H9 (cell line): ENCODE results near the gene SLC38A5. TPM values are rescaled to one million over a fixed set of nuclear protein-coding genes. Genes with fewer than 3 reads are reported as not detected.

Experiments used
- DNase-seq: peaks from one replicate; pipeline ENCODE4 v3.0.0-alpha.2; 2017
- H2AFZ ChIP-seq: one replicate; pipeline ENCODE4 v1.6.1; 2013; ENCODE audit warnings: mild to moderate bottlenecking, low read length, control low read depth, moderate library complexity
- H2AK5ac ChIP-seq: 2 replicates; pipeline ENCODE4 v1.6.1; 2013; ENCODE audit warnings: low read length, control low read depth, mixed read lengths; ENCODE audit not compliant: insufficient read length
- H2BK120ac ChIP-seq: one replicate; pipeline ENCODE4 v1.6.1; 2013; ENCODE audit warnings: low read depth, mild to moderate bottlenecking, low read length, control low read depth, inconsistent platforms; ENCODE audit not compliant: poor library complexity, severe bottlenecking
- H2BK12ac ChIP-seq: 2 replicates; pipeline ENCODE4 v1.6.1; 2013; ENCODE audit warnings: low read length, control low read depth, mixed read lengths, low read depth; ENCODE audit not compliant: insufficient read length
- H2BK15ac ChIP-seq: 2 replicates; pipeline ENCODE4 v1.6.1; 2013; ENCODE audit warnings: low read depth, low read length, control low read depth
- H2BK20ac ChIP-seq: one replicate; pipeline ENCODE4 v1.6.1; 2013; ENCODE audit warnings: low read depth, mild to moderate bottlenecking, low read length, control low read depth, inconsistent platforms; ENCODE audit not compliant: poor library complexity, severe bottlenecking
- H2BK5ac ChIP-seq: 2 replicates; pipeline ENCODE4 v1.6.1; 2013; ENCODE audit warnings: low read length, control low read depth, mixed read lengths; ENCODE audit not compliant: insufficient read length
- H3K14ac ChIP-seq: 2 replicates; pipeline ENCODE4 v1.6.1; 2013; ENCODE audit warnings: low read length, control low read depth; ENCODE audit not compliant: insufficient read depth
- H3K18ac ChIP-seq: 2 replicates; pipeline ENCODE4 v1.6.1; 2013; ENCODE audit warnings: low read depth, mild to moderate bottlenecking, mixed read lengths, low read length, control low read depth; ENCODE audit not compliant: insufficient read length
- H3K23ac ChIP-seq: 2 replicates; pipeline ENCODE4 v1.6.1; 2013; ENCODE audit warnings: low read length, control low read depth, mixed read lengths, low read depth; ENCODE audit not compliant: insufficient read length
- H3K23me2 ChIP-seq: 2 replicates; pipeline ENCODE4 v1.6.1; 2013; ENCODE audit warnings: low read depth, mild to moderate bottlenecking, mixed read lengths, low read length, control low read depth; ENCODE audit not compliant: insufficient read length, poor library complexity, severe bottlenecking
- H3K27ac ChIP-seq: 2 replicates; pipeline ENCODE4 v1.5.1; 2013; ENCODE audit warnings: low read length, control low read depth, mixed read lengths, low read depth; ENCODE audit not compliant: insufficient read length
- H3K27me3 ChIP-seq: 2 replicates; pipeline ENCODE4 v1.6.1; 2013; ENCODE audit warnings: low read length, control low read depth, inconsistent platforms; ENCODE audit not compliant: insufficient read depth
- H3K4ac ChIP-seq: 2 replicates; pipeline ENCODE4 v1.6.1; 2013; ENCODE audit warnings: low read depth, mild to moderate bottlenecking, control low read depth, inconsistent platforms, low read length, moderate library complexity
- H3K4me1 ChIP-seq: 2 replicates; pipeline ENCODE4 v1.6.1; 2013; ENCODE audit warnings: low read length, control low read depth, inconsistent platforms; ENCODE audit not compliant: insufficient read depth
- H3K4me2 ChIP-seq: 2 replicates; pipeline ENCODE4 v1.6.1; 2013; ENCODE audit warnings: low read length, control low read depth, mixed read lengths; ENCODE audit not compliant: insufficient read length, insufficient read depth
- H3K56ac ChIP-seq: 2 replicates; pipeline ENCODE4 v1.6.1; 2013; ENCODE audit warnings: low read depth, mild to moderate bottlenecking, mixed read lengths, low read length, control low read depth; ENCODE audit not compliant: insufficient read length
- H3K79me1 ChIP-seq: 2 replicates; pipeline ENCODE4 v1.6.1; 2013; ENCODE audit warnings: low read depth, mild to moderate bottlenecking, moderate library complexity, low read length, control low read depth, inconsistent platforms; ENCODE audit not compliant: insufficient read depth, poor library complexity, severe bottlenecking
- H3K79me2 ChIP-seq: 2 replicates; pipeline ENCODE4 v1.6.1; 2013; ENCODE audit warnings: low read length, control low read depth, inconsistent platforms; ENCODE audit not compliant: insufficient read depth
- H3K9ac ChIP-seq: 2 replicates; pipeline ENCODE4 v1.6.1; 2013; ENCODE audit warnings: low read length, control low read depth, mixed read lengths; ENCODE audit not compliant: insufficient read length; ENCODE audit errors: extremely low read depth
- H3K9me3 ChIP-seq: one replicate; pipeline ENCODE4 v1.6.1; 2013; ENCODE audit warnings: low read depth, low read length, inconsistent platforms; ENCODE audit not compliant: control insufficient read depth
- H3T11ph ChIP-seq: one replicate; pipeline ENCODE4 v1.6.1; 2013; ENCODE audit warnings: mild to moderate bottlenecking, low read length, control low read depth, inconsistent platforms
- H4K20me1 ChIP-seq: one replicate; pipeline ENCODE4 v1.6.1; 2013; ENCODE audit not compliant: control insufficient read depth, insufficient read length, insufficient read depth
- H4K5ac ChIP-seq: 2 replicates; pipeline ENCODE4 v1.6.1; 2013; ENCODE audit warnings: low read depth, mild to moderate bottlenecking, mixed read lengths, low read length, control low read depth; ENCODE audit not compliant: insufficient read length
- H4K8ac ChIP-seq: replicated peaks from 2 replicates; pipeline ENCODE4 v1.6.1; 2013; ENCODE audit warnings: low read length, control low read depth, mixed read lengths, low read depth; ENCODE audit not compliant: insufficient read length
- H4K91ac ChIP-seq: 2 replicates; pipeline ENCODE4 v1.6.1; 2013; ENCODE audit warnings: low read depth, mild to moderate bottlenecking, moderate library complexity, mixed read lengths, low read length, control low read depth; ENCODE audit not compliant: insufficient read length
- H3K27ac Mint-ChIP-seq, 3 experiments: 2 replicates in 2 of 3; 3 replicates in 1 of 3; pipeline ENCODE4 v1.8.0; 2020 to 2021; ENCODE audit warnings: mixed read lengths in 3 of 3, mild to moderate bottlenecking in 1 of 3, moderate library complexity in 1 of 3
- H3K27me3 Mint-ChIP-seq: 2 replicates; pipeline ENCODE4 v1.8.0; 2021; ENCODE audit warnings: low read depth, mild to moderate bottlenecking, moderate library complexity, mixed read lengths
- H3K36me3 Mint-ChIP-seq, 3 experiments: 2 replicates in 2 of 3; 3 replicates in 1 of 3; pipeline ENCODE4 v1.8.0; 2020 to 2021; ENCODE audit warnings: low read depth in 3 of 3, mixed read lengths in 3 of 3; ENCODE audit not compliant: insufficient read depth in 1 of 3
- H3K4me1 Mint-ChIP-seq, 2 experiments: 2 replicates each; pipeline ENCODE4 v1.8.0; 2020; ENCODE audit warnings: mixed read lengths in 2 of 2
- H3K4me3 Mint-ChIP-seq, 2 experiments: 2 replicates in 1 of 2; 3 replicates in 1 of 2; pipeline ENCODE4 v1.8.0; 2020 to 2021; ENCODE audit warnings: mild to moderate bottlenecking in 2 of 2, mixed read lengths in 2 of 2, moderate library complexity in 1 of 2
- H3K9me3 Mint-ChIP-seq, 2 experiments: 2 replicates in 1 of 2; 3 replicates in 1 of 2; pipeline ENCODE4 v1.8.0; 2020; ENCODE audit warnings: mild to moderate bottlenecking in 2 of 2, mixed read lengths in 2 of 2, moderate library complexity in 1 of 2
- WGBS: extraction: QIAGEN DNeasy Blood & Tissue Kit; methylation state at CpG from one replicate; pipeline ENCODE4 v1.1.7; 2013; ENCODE audit warnings: missing lambda C conversion rate, low lambda C conversion rate, mixed read lengths; ENCODE audit not compliant: insufficient read length; ENCODE audit errors: extremely low coverage; 5-methylcytosine and 5-hydroxymethylcytosine counted together
- total RNA-seq: library from RNA; stranded (reverse); gene quantifications from 2 replicates; pipeline ENCODE4 v1.2.1, GENCODE V29; 2021
- TF ChIP-seq, protein P1 (sequence below): fragments of 200-600 bp; sonication (generic); conservative IDR thresholded peaks from 3 replicates; pipeline ENCODE4 v1.8.0; 2021; ENCODE audit warnings: antibody characterized with exemption, mild to moderate bottlenecking

SLC38A5 gene
- total RNA-seq, 1 experiment from 2014 or later, result 28.3 TPM

DNA sequence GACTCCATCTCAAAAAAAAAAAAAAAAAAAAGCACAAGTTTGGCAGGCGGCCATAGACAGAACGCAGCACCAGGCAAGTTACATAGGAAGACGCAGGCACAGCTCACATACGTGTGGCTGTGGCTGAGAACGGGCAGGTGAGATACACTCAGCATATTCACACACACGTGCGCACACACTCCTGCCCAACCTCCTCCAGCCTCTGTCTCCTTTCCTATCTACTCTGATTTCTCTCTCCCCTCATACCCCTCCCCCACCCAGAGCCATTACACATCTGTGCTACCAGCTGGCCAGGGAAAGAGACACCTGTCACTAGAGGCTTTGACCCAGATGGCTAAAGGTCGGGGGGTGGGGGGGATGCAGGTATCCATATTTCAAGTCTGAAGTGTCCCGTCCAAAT lies 2.2 kb upstream of the SLC38A5 start:
- Histone ChIP-seq H2BK120ac (no peak overlapping the region), H3K79me1 (no peaks in the 10 kb centered on the region), H2BK15ac (no peak overlapping the region), H3K23me2 (peaks cover 8% of the 10 kb centered on the region), H4K5ac (no peak overlapping the region), H3K9me3 (peaks cover 31% of the 10 kb centered on the region), H4K91ac (no peak overlapping the region), H4K8ac (no peak overlapping the region), H3K56ac (no peak overlapping the region), H2BK12ac (no peak overlapping the region), H3K18ac (no peak overlapping the region), H2AK5ac (no peak overlapping the region), H3K9ac (no peak overlapping the region), H2AFZ (no peak overlapping the region), H2BK20ac (no peak overlapping the region), H3K27ac (no peak overlapping the region), H4K20me1 (no peaks in the 10 kb centered on the region), H3K23ac (no peak overlapping the region), H3K27me3 (no peaks in the 10 kb centered on the region), H3K14ac (no peak overlapping the region), H3K79me2 (no peaks in the 10 kb centered on the region; the same call in 1 of the 2 replicates), H3K4ac (no peak overlapping the region), H2BK5ac (no peak overlapping the region), H3K4me1 (peaks cover 4% of the 10 kb centered on the region; the same call in 1 of the 2 replicates), H3K4me2 (no peak overlapping the region), H3T11ph (no peak overlapping the region)
- peaks cover 36 to 47% of the 10 kb centered on the region in 2 experiments for H3K4me1 Mint-ChIP-seq
- no peak overlapping the region for H3K27ac Mint-ChIP-seq
- peaks cover 5% of the 10 kb centered on the region for H3K27me3 Mint-ChIP-seq
- H3K4me3 Mint-ChIP-seq, result no peak overlapping the region
- DNase-seq, result no peak
- no CpG with 5 or more reads among the region's 9 CpGs for WGBS
- H3K36me3 Mint-ChIP-seq, result peaks cover 0 to 15% (median 9%) of the 10 kb centered on the region in 3 experiments; a peak in 5 of 7 replicates
- H3K9me3 Mint-ChIP-seq, result peaks cover 74 to 83% of the 10 kb centered on the region in 2 experiments
- TF ChIP-seq, protein P1, sequence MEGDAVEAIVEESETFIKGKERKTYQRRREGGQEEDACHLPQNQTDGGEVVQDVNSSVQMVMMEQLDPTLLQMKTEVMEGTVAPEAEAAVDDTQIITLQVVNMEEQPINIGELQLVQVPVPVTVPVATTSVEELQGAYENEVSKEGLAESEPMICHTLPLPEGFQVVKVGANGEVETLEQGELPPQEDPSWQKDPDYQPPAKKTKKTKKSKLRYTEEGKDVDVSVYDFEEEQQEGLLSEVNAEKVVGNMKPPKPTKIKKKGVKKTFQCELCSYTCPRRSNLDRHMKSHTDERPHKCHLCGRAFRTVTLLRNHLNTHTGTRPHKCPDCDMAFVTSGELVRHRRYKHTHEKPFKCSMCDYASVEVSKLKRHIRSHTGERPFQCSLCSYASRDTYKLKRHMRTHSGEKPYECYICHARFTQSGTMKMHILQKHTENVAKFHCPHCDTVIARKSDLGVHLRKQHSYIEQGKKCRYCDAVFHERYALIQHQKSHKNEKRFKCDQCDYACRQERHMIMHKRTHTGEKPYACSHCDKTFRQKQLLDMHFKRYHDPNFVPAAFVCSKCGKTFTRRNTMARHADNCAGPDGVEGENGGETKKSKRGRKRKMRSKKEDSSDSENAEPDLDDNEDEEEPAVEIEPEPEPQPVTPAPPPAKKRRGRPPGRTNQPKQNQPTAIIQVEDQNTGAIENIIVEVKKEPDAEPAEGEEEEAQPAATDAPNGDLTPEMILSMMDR, result no peak
